GM23338 (cell line): ENCODE results near the gene ZBTB24.

ENCODE experiments used
- CREB1 ChIP-seq: fragments of 250-450 bp; sonication (Bioruptor Pico); IDR thresholded peaks from 2 replicates; pipeline ENCODE4 v1.5.0; 2020; ENCODE audit warnings: low read depth, mild to moderate bottlenecking, moderate library complexity
- CTCF ChIP-seq, 2 experiments: fragments of 200-600 bp in 1 of 2; sonication (generic) in 1 of 2; conservative IDR thresholded peaks; 2 replicates each; pipeline versions ENCODE4 v1.5.1 to v1.6.1; 2016 to 2017; ENCODE audit warnings: antibody characterized with exemption in 2 of 2, low read depth in 2 of 2, mild to moderate bottlenecking in 2 of 2, moderate library complexity in 1 of 2

GRCh38 chr6:109447087-109447486 is 35.9 kb downstream of the ZBTB24 start:
- no peak for TF ChIP-seq CREB1
- TF ChIP-seq CTCF (conservative IDR thresholded peaks at IDR 0.05; ENCODE audit: low read depth in 2 of 2) = no peak
